ENCODE results near the gene PELI1. TPM values are rescaled to one million over a fixed set of nuclear protein-coding genes. Genes with fewer than 3 reads are reported as not detected.

The PELI1 gene
- total RNA-seq, 2 donors from 2014 or later = 6.3 to 16.6 TPM

DNA sequence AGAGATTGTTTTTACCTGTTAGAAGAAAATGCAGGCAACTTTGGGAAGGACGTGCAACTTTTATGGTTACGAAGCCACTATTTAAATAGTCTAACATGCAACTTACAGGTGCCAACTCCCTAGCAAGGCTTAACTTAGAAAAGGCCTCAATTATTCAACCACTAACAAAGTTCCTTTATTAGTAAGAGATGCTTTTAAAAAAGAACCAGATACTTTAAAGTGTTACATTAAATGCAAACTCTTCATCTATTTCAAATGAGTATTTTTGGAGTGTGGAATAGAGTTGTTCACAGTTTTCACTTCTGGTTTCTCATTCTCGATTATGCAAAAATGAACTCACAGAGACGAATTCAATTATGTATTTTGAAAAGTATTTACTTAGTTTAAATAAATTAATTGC, 51.7 kb downstream of the PELI1 start:
- Histone ChIP-seq H3K9me3 (no peaks in the 10 kb centered on the region), H3K36me3 (replicated peaks in 1 of 2; ENCODE audit: insufficient read depth in 1 of 2, low read depth in 2 of 2) (peaks cover 13 to 18% of the 10 kb centered on the region in 2 donors), H3K27me3 (no peaks in the 10 kb centered on the region), H3K27ac (no peak overlapping the region), H3K4me3 (no peak overlapping the region), H3K4me1 (no peaks in the 10 kb centered on the region)
- no peak for TF ChIP-seq POLR2A (IDR thresholded peaks at IDR 0.05)
- TF ChIP-seq, protein P1, sequence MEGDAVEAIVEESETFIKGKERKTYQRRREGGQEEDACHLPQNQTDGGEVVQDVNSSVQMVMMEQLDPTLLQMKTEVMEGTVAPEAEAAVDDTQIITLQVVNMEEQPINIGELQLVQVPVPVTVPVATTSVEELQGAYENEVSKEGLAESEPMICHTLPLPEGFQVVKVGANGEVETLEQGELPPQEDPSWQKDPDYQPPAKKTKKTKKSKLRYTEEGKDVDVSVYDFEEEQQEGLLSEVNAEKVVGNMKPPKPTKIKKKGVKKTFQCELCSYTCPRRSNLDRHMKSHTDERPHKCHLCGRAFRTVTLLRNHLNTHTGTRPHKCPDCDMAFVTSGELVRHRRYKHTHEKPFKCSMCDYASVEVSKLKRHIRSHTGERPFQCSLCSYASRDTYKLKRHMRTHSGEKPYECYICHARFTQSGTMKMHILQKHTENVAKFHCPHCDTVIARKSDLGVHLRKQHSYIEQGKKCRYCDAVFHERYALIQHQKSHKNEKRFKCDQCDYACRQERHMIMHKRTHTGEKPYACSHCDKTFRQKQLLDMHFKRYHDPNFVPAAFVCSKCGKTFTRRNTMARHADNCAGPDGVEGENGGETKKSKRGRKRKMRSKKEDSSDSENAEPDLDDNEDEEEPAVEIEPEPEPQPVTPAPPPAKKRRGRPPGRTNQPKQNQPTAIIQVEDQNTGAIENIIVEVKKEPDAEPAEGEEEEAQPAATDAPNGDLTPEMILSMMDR (IDR thresholded peaks at IDR 0.05) = no peak
- intact Hi-C loops (cut with DNase I) = no loop called here
- DNase-seq (no peak), ATAC-seq (no peak)
- WGBS, 2 donors = 86 to 94% methylated on average over 4 of the region's 4 CpGs

DNA sequence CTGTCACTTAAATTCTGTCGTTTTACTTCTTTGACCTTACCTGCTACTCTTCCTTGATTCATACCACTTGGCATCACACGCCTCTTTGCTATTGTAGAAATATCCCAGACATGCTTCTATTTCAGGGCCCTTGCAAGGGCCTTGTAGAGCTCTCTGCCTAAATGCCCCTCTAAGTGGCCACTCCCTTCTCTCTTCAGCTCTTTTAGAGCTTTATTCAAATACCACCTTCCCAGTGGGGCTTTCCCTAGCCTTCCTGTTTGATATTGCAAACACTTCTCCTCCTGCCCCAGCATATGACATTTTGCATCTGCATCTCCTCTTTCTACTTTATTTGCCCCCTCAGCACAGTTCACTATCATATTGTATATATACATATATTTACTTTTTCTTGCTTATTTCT, 54.0 kb downstream of the PELI1 start:
- peaks cover 5 to 8% of the 10 kb centered on the region in 2 donors for H3K36me3 ChIP-seq (replicated peaks in 1 of 2; ENCODE audit: insufficient read depth in 1 of 2, low read depth in 2 of 2)
- H3K27ac ChIP-seq = no peak overlapping the region
- intact Hi-C loops (cut with DNase I) = no loop called here
- 75 to 90% methylated on average over 2 of the region's 2 CpGs for WGBS, 2 donors
- ATAC-seq = no peak
- H3K4me1 ChIP-seq = no peaks in the 10 kb centered on the region
- no peak overlapping the region for H3K4me3 ChIP-seq
- no peaks in the 10 kb centered on the region for H3K27me3 ChIP-seq
- H3K9me3 ChIP-seq = no peaks in the 10 kb centered on the region
- DNase-seq = no peak
- TF ChIP-seq, protein P1 (IDR thresholded peaks at IDR 0.05) = no peak
- TF ChIP-seq POLR2A (IDR thresholded peaks at IDR 0.05) = no peak

DNA sequence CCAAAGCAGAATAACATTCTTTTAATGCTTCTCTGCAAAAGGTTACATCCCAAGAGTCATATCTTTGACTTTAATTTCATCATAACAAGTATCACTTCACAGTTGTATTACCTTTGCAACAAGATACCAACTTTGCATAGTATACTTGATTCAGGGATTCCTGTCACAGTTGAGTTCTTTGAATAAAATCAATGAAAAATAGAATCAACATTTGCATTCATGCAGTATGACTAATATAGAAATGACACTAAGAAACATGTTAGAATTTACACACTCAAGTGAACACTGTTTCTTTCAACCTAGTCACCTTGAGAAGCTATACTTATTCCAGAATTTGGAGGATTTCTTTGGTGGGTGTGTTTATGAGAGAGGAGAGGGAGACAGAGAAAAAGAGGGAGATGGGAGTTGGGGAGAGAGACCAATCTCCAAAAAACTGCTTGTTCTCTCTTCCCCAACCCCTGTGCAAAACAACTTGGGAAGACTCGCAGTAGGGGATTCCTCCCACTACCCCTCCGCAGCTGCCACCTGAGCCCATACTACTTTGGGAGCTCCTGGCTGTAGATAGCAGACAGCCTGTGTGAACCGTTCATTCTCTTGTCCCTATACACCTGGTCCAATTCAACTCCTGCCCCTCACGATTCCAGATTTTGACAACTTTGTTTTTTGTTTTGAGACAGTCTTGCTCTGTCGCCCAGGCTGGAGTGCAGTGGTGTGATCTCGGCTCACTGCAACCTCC, 57.7 kb downstream of the PELI1 start:
- DNase-seq = no peak
- Histone ChIP-seq H3K27me3 (no peaks in the 10 kb centered on the region), H3K9me3 (no peaks in the 10 kb centered on the region), H3K36me3 (replicated peaks in 1 of 2; ENCODE audit: insufficient read depth in 1 of 2, low read depth in 2 of 2) (peaks cover 0 to 1% of the 10 kb centered on the region in 2 donors), H3K4me3 (no peak overlapping the region), H3K4me1 (no peaks in the 10 kb centered on the region), H3K27ac (no peak overlapping the region)
- no peak for ATAC-seq
- intact Hi-C loops (cut with DNase I) = no loop called here
- TF ChIP-seq POLR2A (IDR thresholded peaks at IDR 0.05) = no peak
- TF ChIP-seq, protein P1 (IDR thresholded peaks at IDR 0.05) = no peak
- WGBS, 2 donors = 94 to 97% methylated on average over 6 of the region's 6 CpGs

DNA sequence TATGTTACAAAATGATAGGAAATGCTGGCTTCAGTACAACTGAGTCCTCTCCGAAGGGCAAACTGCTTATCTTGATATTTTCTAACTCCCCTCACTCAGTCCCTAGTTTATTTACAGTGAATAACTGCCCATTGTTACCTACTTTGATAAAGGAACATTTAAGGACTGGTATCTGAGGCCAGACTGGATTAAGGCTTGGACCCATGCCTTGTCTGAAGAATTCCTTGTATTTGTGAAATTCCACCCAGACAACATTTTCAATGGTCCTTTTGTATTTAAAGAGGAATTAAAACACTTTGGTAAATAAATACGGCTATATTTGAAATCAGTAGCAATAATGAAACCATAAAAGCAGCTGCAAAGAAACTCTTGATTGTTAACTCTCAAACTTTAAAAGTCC, 58.3 kb downstream of the PELI1 start:
- Histone ChIP-seq H3K27ac (no peak overlapping the region), H3K4me1 (no peaks in the 10 kb centered on the region), H3K27me3 (no peaks in the 10 kb centered on the region), H3K36me3 (replicated peaks in 1 of 2; ENCODE audit: insufficient read depth in 1 of 2, low read depth in 2 of 2) (no peaks in the 10 kb centered on the region), H3K4me3 (no peak overlapping the region), H3K9me3 (no peaks in the 10 kb centered on the region)
- DNase-seq = no peak
- TF ChIP-seq, protein P1 (IDR thresholded peaks at IDR 0.05) = no peak
- TF ChIP-seq POLR2A (IDR thresholded peaks at IDR 0.05) = no peak
- ATAC-seq = no peak
- intact Hi-C loops (cut with DNase I) = no loop called here
- WGBS, 2 donors = 18 to 37% methylated on average over 2 of the region's 2 CpGs

DNA sequence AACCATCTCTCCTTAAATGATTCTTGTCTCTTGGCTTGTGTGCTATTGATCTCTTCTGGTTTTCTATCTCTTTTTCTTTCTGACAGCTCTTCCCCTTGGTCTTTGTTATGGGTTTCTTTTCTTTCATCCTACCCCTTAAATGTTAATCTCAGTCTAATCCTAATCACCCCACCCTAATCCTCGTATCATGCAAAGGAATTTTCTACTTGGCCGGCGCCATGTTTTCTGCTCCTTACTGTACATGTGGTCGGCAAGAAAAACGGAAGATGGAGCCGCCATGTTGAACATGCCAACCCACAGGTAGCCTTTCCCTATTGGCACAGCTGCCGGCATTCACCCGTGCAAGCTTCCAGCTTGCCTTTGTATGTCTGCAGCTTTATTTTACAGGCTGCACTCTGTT, 63.2 kb downstream of the PELI1 start:
- Histone ChIP-seq H3K9me3 (no peaks in the 10 kb centered on the region), H3K36me3 (replicated peaks in 1 of 2; ENCODE audit: insufficient read depth in 1 of 2, low read depth in 2 of 2) (no peaks in the 10 kb centered on the region), H3K4me3 (no peak overlapping the region), H3K27me3 (no peaks in the 10 kb centered on the region), H3K4me1 (no peaks in the 10 kb centered on the region), H3K27ac (no peak overlapping the region)
- intact Hi-C loops (cut with DNase I) = no loop called here
- no peak for ATAC-seq
- TF ChIP-seq, protein P1 (IDR thresholded peaks at IDR 0.05) = no peak
- no peak for TF ChIP-seq POLR2A (IDR thresholded peaks at IDR 0.05)
- 86 to 93% methylated on average over 8 of the region's 8 CpGs for WGBS, 2 donors
- DNase-seq = no peak

Measured in body of pancreas (tissue), 4 donors.